ENCODE data around the gene NR3C2. TPM values are rescaled to one million over a fixed set of nuclear protein-coding genes. Genes with fewer than 3 reads are reported as not detected.

NR3C2 gene
- total and polyA plus RNA-seq, 10 of the 15 experiments (the other 5 are each of a cell fraction or from before 2014, with no cell fraction given) = 0.05 to 0.11 (median 0.08) TPM; not detected in 4

DNA sequence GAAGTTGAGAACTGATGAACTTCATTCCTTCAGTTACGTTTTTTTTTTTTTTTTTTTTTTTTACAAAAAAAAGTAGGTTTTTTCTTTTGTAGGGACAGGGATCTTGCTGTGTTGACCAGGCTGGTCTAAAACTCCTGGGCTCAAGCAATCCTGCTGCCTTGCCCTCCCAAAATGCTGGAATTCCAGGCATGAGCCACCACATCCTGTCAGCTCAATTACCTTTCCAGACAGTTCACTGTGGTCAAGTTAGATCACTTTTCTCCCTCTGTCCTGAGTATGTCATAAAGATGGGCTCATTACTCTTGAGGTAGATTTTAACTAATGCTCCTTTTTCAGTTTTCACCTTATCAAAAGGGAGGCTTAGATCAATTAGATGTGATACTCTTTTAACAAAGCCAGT is 10.8 kb upstream of the NR3C2 start (continued):
- TF ChIP-seq, protein P1, sequence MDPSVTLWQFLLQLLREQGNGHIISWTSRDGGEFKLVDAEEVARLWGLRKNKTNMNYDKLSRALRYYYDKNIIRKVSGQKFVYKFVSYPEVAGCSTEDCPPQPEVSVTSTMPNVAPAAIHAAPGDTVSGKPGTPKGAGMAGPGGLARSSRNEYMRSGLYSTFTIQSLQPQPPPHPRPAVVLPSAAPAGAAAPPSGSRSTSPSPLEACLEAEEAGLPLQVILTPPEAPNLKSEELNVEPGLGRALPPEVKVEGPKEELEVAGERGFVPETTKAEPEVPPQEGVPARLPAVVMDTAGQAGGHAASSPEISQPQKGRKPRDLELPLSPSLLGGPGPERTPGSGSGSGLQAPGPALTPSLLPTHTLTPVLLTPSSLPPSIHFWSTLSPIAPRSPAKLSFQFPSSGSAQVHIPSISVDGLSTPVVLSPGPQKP (IDR thresholded peaks at IDR 0.05; ENCODE audit: low read depth, low read length) = no peak
- TF ChIP-seq ASH2L (IDR thresholded peaks at IDR 0.05; ENCODE audit: borderline replicate concordance, low read depth) = no peak
- TF ChIP-seq KAT2A (conservative IDR thresholded peaks at IDR 0.05; ENCODE audit: control insufficient read depth, low read depth, low read length) = no peak
- TF ChIP-seq SIN3A (IDR thresholded peaks at IDR 0.05; ENCODE audit: low read depth, low read length) = no peak

GRCh38 chr4:148449921-148450320 is 7.7 kb upstream of the NR3C2 start:
- no peaks in the 10 kb centered on the region for H3K79me2 ChIP-seq (ENCODE audit: control insufficient read depth, insufficient read depth, low read length)
- no TSS peak for BruUV-seq (replicated peaks)
- TF ChIP-seq CHD1 (IDR thresholded peaks at IDR 0.05; ENCODE audit: low read depth, low read length) (no peak), RB1 (IDR thresholded peaks at IDR 0.05; ENCODE audit: borderline replicate concordance) (no peak), POLR2A (IDR thresholded peaks at IDR 0.05; ENCODE audit: low read depth, low read length) (no peak)
- TF ChIP-seq, protein P2, sequence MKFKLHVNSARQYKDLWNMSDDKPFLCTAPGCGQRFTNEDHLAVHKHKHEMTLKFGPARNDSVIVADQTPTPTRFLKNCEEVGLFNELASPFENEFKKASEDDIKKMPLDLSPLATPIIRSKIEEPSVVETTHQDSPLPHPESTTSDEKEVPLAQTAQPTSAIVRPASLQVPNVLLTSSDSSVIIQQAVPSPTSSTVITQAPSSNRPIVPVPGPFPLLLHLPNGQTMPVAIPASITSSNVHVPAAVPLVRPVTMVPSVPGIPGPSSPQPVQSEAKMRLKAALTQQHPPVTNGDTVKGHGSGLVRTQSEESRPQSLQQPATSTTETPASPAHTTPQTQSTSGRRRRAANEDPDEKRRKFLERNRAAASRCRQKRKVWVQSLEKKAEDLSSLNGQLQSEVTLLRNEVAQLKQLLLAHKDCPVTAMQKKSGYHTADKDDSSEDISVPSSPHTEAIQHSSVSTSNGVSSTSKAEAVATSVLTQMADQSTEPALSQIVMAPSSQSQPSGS (IDR thresholded peaks at IDR 0.05; ENCODE audit: low read length) = no peak
- 0% methylated on average over 2 of the region's 2 CpGs for WGBS (ENCODE audit: insufficient coverage, insufficient replicate concordance, low lambda C conversion rate, missing lambda C conversion rate)
- ChIA-PET SMC1A (ENCODE audit: uncharacterized antibody, unreplicated experiment) (interaction anchor here (1.0 kb wide), 1 partner anchor 23 kb away, joined by 4 read pairs; no protein-coding TSS in a partner anchor), CTCF (no interaction called here), RAD21 (ENCODE audit: unreplicated experiment) (no interaction called here), POLR2A (no interaction called here)
- no peak overlapping the region for H3K9ac ChIP-seq (ENCODE audit: control insufficient read depth, insufficient read depth, low read length)
- no peaks in the 10 kb centered on the region for H4K20me1 ChIP-seq (ENCODE audit: control insufficient read depth, insufficient read depth)
- FAIRE-seq (no peak), DNase-seq (ENCODE audit: low read depth, low spot score) (no peak), ATAC-seq (no peak)
- in situ Hi-C loops (cut with MboI) = no loop called here
- H3K4me2 ChIP-seq (ENCODE audit: control insufficient read depth, insufficient read depth) = no peak overlapping the region
- intact Hi-C loops (cut with micrococcal nuclease; ENCODE audit: unreplicated experiment) = no loop called here
- no peaks in the 10 kb centered on the region for H3K4me1 ChIP-seq (ENCODE audit: control insufficient read depth, insufficient read depth, low read length)
- no peaks in the 10 kb centered on the region for H3K36me3 ChIP-seq (ENCODE audit: control insufficient read depth in 2 of 2, insufficient read depth in 2 of 2, low read length in 1 of 2)
- H2AFZ ChIP-seq (ENCODE audit: control insufficient read depth, low read depth, low read length) = no peak overlapping the region
- no peak overlapping the region for H3K4me3 ChIP-seq
- peaks cover 4 to 8% of the 10 kb centered on the region in 2 experiments; a peak in 2 of 4 replicates for H3K27me3 ChIP-seq (replicated peaks in 1 of 2; ENCODE audit: control insufficient read depth in 2 of 2, insufficient read depth in 2 of 2, low read length in 1 of 2)
- H3K9me3 ChIP-seq (replicated peaks; ENCODE audit: control insufficient read depth, insufficient read depth, low read length) = no peaks in the 10 kb centered on the region
- no peak overlapping the region for H3K27ac ChIP-seq (ENCODE audit: control insufficient read depth, insufficient read depth)
